ENCODE data around the gene MAP4K2. TPM values are rescaled to one million over a fixed set of nuclear protein-coding genes. Genes with fewer than 3 reads are reported as not detected.

Gene MAP4K2
- total RNA-seq, 1 donor from 2014 or later = 40.6 TPM

GRCh38 chr11:64843686-64844329, 40.8 kb upstream of the MAP4K2 start:
- DNase-seq (ENCODE audit: low read depth) = no peak
- Histone ChIP-seq H3K36me3 (ENCODE audit: control insufficient read depth, insufficient read depth, low read length) (no peaks in the 10 kb centered on the region), H3K4me3 (ENCODE audit: low read depth, low read length) (peak overlapping the region; percentile 36), H3K27me3 (ENCODE audit: control insufficient read depth, insufficient read depth, low read length) (no peaks in the 10 kb centered on the region)
- no peak for TF ChIP-seq CTCF (IDR thresholded peaks at IDR 0.05; ENCODE audit: insufficient read depth, low read length, poor library complexity, severe bottlenecking)

GRCh38 chr11:64842851-64843685, 40.1 kb upstream of the MAP4K2 start:
- H3K36me3 ChIP-seq (ENCODE audit: control insufficient read depth, insufficient read depth, low read length) = no peaks in the 10 kb centered on the region
- H3K27me3 ChIP-seq (ENCODE audit: control insufficient read depth, insufficient read depth, low read length) = no peaks in the 10 kb centered on the region
- DNase-seq (ENCODE audit: low read depth) = no peak
- no peak for TF ChIP-seq CTCF (IDR thresholded peaks at IDR 0.05; ENCODE audit: insufficient read depth, low read length, poor library complexity, severe bottlenecking)
- no peak overlapping the region for H3K4me3 ChIP-seq (ENCODE audit: low read depth, low read length)

GRCh38 chr11:64842366-64842759, 39.3 kb upstream of the MAP4K2 start:
- Histone ChIP-seq H3K4me3 (ENCODE audit: low read depth, low read length) (no peak overlapping the region), H3K27me3 (ENCODE audit: control insufficient read depth, insufficient read depth, low read length) (no peaks in the 10 kb centered on the region), H3K36me3 (ENCODE audit: control insufficient read depth, insufficient read depth, low read length) (no peaks in the 10 kb centered on the region)
- no peak for TF ChIP-seq CTCF (IDR thresholded peaks at IDR 0.05; ENCODE audit: insufficient read depth, low read length, poor library complexity, severe bottlenecking)
- DNase-seq (ENCODE audit: low read depth) = no peak

GRCh38 chr11:64841592-64842365, 38.8 kb upstream of the MAP4K2 start:
- TF ChIP-seq CTCF (IDR thresholded peaks at IDR 0.05; ENCODE audit: insufficient read depth, low read length, poor library complexity, severe bottlenecking) = no peak
- DNase-seq (ENCODE audit: low read depth) = no peak
- H3K4me3 ChIP-seq (ENCODE audit: low read depth, low read length) = no peak overlapping the region

GRCh38 chr11:64839887-64840782, 37.1 kb upstream of the MAP4K2 start:
- no peaks in the 10 kb centered on the region for H3K36me3 ChIP-seq (ENCODE audit: control insufficient read depth, insufficient read depth, low read length)
- no peak for TF ChIP-seq CTCF (IDR thresholded peaks at IDR 0.05; ENCODE audit: insufficient read depth, low read length, poor library complexity, severe bottlenecking)
- H3K4me3 ChIP-seq (ENCODE audit: low read depth, low read length) = no peak overlapping the region
- DNase-seq (ENCODE audit: low read depth) = no peak
- no peaks in the 10 kb centered on the region for H3K27me3 ChIP-seq (ENCODE audit: control insufficient read depth, insufficient read depth, low read length)

More at GRCh38 chr11:64841592-64842365, 38.8 kb upstream of the MAP4K2 start:
- H3K27me3 ChIP-seq (ENCODE audit: control insufficient read depth, insufficient read depth, low read length) = no peaks in the 10 kb centered on the region
- H3K36me3 ChIP-seq (ENCODE audit: control insufficient read depth, insufficient read depth, low read length) = no peaks in the 10 kb centered on the region
